ENCODE results near the gene NDUFS4. TPM values are rescaled to one million over a fixed set of nuclear protein-coding genes. Genes with fewer than 3 reads are reported as not detected.

The NDUFS4 gene
- total RNA-seq, 1 donor from 2014 or later = 62.9 TPM

DNA sequence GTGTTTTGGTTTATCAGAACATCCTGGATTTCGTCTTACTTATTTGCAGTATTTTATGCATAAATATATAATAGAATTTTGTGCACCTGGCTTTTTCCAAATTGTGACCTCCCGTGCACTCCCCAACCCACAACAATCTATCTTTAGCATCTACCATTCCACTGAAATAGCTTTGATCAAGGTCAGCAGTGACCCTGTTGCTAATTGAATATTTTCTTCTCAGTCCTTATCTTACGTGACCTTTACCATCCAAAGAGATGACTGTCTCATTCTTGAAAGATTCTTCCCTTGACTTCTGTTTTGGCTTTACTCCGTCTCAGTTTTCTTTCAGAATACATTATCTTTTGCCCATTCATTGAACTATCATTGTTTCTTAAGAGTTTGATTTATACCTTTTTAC is 18.4 kb downstream of the NDUFS4 start:
- H3K4me1 ChIP-seq = no peaks in the 10 kb centered on the region
- no peaks in the 10 kb centered on the region for H3K9me3 ChIP-seq
- TF ChIP-seq, protein P1, sequence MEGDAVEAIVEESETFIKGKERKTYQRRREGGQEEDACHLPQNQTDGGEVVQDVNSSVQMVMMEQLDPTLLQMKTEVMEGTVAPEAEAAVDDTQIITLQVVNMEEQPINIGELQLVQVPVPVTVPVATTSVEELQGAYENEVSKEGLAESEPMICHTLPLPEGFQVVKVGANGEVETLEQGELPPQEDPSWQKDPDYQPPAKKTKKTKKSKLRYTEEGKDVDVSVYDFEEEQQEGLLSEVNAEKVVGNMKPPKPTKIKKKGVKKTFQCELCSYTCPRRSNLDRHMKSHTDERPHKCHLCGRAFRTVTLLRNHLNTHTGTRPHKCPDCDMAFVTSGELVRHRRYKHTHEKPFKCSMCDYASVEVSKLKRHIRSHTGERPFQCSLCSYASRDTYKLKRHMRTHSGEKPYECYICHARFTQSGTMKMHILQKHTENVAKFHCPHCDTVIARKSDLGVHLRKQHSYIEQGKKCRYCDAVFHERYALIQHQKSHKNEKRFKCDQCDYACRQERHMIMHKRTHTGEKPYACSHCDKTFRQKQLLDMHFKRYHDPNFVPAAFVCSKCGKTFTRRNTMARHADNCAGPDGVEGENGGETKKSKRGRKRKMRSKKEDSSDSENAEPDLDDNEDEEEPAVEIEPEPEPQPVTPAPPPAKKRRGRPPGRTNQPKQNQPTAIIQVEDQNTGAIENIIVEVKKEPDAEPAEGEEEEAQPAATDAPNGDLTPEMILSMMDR (IDR thresholded peaks at IDR 0.05) = no peak
- TF ChIP-seq POLR2A (IDR thresholded peaks at IDR 0.05) (no peak), POLR2AphosphoS5 (IDR thresholded peaks at IDR 0.05; ENCODE audit: insufficient read depth in 1 of 2, low read depth in 1 of 2) (no peak)

DNA sequence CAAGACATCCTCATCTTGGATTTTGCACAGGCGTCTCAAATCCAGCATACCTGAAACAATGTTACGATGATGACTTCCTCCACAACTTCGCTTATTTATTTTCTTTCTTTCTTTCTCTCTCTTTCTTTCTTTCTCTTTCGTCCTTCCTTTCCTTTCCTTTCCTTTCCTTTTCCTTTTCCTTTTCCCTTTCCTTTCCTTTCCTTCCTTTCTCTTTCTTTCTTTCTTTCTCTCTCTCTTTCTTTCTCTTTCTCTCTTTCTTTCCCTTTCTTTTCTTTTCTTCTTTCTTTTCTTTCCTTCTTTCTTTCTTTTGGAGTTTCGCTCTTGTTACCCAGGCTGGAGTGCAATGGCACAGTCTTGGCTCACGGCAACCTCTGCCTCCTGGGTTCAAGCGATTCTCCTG is 20.1 kb downstream of the NDUFS4 start:
- H3K27me3 ChIP-seq = no peaks in the 10 kb centered on the region
- TF ChIP-seq POLR2A (IDR thresholded peaks at IDR 0.05) (no peak), POLR2AphosphoS5 (IDR thresholded peaks at IDR 0.05; ENCODE audit: insufficient read depth in 1 of 2, low read depth in 1 of 2) (no peak)
- TF ChIP-seq, protein P1 (IDR thresholded peaks at IDR 0.05) = no peak
- no peak for DNase-seq (ENCODE audit: extremely low spot score in 2 of 2)
- no peaks in the 10 kb centered on the region for H3K36me3 ChIP-seq
- intact Hi-C loops (cut with DNase I) = no loop called here
- no peak overlapping the region for H3K4me3 ChIP-seq
- no peak overlapping the region for H3K27ac ChIP-seq
- no peaks in the 10 kb centered on the region for H3K4me1 ChIP-seq
- H3K9me3 ChIP-seq = no peaks in the 10 kb centered on the region

More for the DNA sequence above, 18.4 kb downstream of the NDUFS4 start:
- Histone ChIP-seq H3K27me3 (no peaks in the 10 kb centered on the region), H3K27ac (no peak overlapping the region), H3K36me3 (no peaks in the 10 kb centered on the region), H3K4me3 (no peak overlapping the region)
- no peak for DNase-seq (ENCODE audit: extremely low spot score in 2 of 2)
- intact Hi-C loops (cut with DNase I) = no loop called here

DNA sequence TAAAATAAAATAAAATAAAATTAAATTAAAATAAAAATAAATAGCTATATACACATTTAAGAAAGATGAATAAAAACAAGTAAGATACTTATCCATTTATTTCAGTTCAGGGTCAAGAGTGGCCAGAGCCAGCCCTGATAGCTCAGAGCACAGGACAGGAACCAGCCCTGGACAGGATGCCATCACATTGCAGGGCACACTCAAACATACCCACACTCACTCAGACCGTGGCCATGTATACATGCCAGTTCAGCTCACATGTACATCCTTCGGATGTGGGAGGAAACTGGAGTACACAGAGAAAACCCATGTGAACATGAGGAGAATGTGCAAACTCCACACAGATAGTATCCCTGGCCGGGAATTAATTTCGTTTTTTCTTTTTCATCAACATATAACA is 21.8 kb downstream of the NDUFS4 start:
- TF ChIP-seq POLR2AphosphoS5 (IDR thresholded peaks at IDR 0.05; ENCODE audit: insufficient read depth in 1 of 2, low read depth in 1 of 2) = no peak
- TF ChIP-seq POLR2A (IDR thresholded peaks at IDR 0.05) = no peak
- TF ChIP-seq, protein P1 (IDR thresholded peaks at IDR 0.05) = no peak
- no peaks in the 10 kb centered on the region for H3K27me3 ChIP-seq
- DNase-seq (ENCODE audit: extremely low spot score in 2 of 2) = no peak
- H3K4me3 ChIP-seq = no peak overlapping the region
- H3K9me3 ChIP-seq = no peaks in the 10 kb centered on the region
- intact Hi-C loops (cut with DNase I) = no loop called here
- H3K36me3 ChIP-seq = no peaks in the 10 kb centered on the region
- H3K27ac ChIP-seq = no peak overlapping the region
- no peaks in the 10 kb centered on the region for H3K4me1 ChIP-seq

DNA sequence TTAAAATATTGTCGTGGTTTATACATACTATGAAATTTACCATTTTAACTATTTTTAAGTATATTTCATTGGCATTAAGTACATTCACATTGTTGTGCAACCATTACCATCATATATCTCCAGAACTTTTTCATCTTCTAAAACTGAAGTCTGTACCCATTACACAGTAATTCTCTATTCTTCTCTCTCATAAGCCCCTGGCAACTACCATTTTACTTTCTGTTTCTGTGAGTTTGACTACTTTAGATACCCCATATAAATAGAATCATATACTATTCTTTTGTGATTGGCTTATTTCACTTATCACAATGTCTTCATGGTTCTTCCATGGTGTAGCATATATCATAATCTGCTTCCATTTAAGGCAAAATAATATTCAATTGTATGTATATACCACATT is 30.3 kb downstream of the NDUFS4 start:
- TF ChIP-seq, protein P1 (IDR thresholded peaks at IDR 0.05) = no peak
- TF ChIP-seq POLR2A (IDR thresholded peaks at IDR 0.05) = no peak
- TF ChIP-seq POLR2AphosphoS5 (IDR thresholded peaks at IDR 0.05; ENCODE audit: insufficient read depth in 1 of 2, low read depth in 1 of 2) = no peak
- H3K27ac ChIP-seq = no peak overlapping the region
- H3K4me1 ChIP-seq = no peaks in the 10 kb centered on the region
- H3K27me3 ChIP-seq = no peaks in the 10 kb centered on the region
- intact Hi-C loops (cut with DNase I) = no loop called here
- no peak overlapping the region for H3K4me3 ChIP-seq
- no peak for DNase-seq (ENCODE audit: extremely low spot score in 2 of 2)
- H3K36me3 ChIP-seq = no peaks in the 10 kb centered on the region
- no peaks in the 10 kb centered on the region for H3K9me3 ChIP-seq

DNA sequence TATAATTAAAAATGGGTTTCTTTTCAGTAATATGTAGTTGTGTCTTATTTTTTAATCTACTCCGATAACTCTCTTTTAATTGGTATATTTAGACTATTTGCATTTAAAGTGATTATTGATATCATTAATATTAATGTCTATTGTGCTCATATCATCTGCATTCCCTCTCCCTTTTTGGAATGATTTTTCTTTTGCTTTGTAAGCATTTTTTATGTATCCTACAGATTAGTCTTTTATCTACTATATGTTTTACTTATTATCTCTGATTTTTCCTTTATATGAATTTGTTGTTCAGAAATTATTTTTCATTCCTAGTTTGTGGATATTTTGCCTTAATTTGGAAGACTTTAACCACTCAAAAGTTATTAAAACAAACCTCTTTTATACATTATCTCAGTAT is 34.0 kb downstream of the NDUFS4 start:
- Histone ChIP-seq H3K9me3 (no peaks in the 10 kb centered on the region), H3K4me1 (no peaks in the 10 kb centered on the region), H3K27ac (no peak overlapping the region), H3K36me3 (no peaks in the 10 kb centered on the region), H3K4me3 (no peak overlapping the region), H3K27me3 (no peaks in the 10 kb centered on the region)
- TF ChIP-seq, protein P1 (IDR thresholded peaks at IDR 0.05) = no peak
- TF ChIP-seq POLR2AphosphoS5 (IDR thresholded peaks at IDR 0.05; ENCODE audit: insufficient read depth in 1 of 2, low read depth in 1 of 2) = no peak
- TF ChIP-seq POLR2A (IDR thresholded peaks at IDR 0.05) = no peak
- no peak for DNase-seq (ENCODE audit: extremely low spot score in 2 of 2)
- intact Hi-C loops (cut with DNase I) = no loop called here

Data from vagina (tissue), 2 donors.